ENCODE results near the gene UBR2. TPM values are rescaled to one million over a fixed set of nuclear protein-coding genes. Genes with fewer than 3 reads are reported as not detected.

The UBR2 gene
- total and polyA plus RNA-seq, 2 donors (not counting 3 experiments of a cell fraction or from before 2014, with no cell fraction given): 8.0 to 22.3 TPM

GRCh38 chr6:42724825-42725224 lies 161.0 kb downstream of the UBR2 start:
- Histone ChIP-seq H3K4me3 (replicated peaks in 1 of 3; ENCODE audit: insufficient read depth in 1 of 3, low read depth in 1 of 3, low read length in 3 of 3) (no peak overlapping the region), H3K9me3 (replicated peaks; ENCODE audit: control insufficient read depth, insufficient read depth, low read length) (no peaks in the 10 kb centered on the region), H3K9me1 (replicated peaks; ENCODE audit: control insufficient read depth, extremely low read depth, insufficient read depth, low read length) (no peaks in the 10 kb centered on the region), H3K27ac (ENCODE audit: insufficient read depth, low read depth, low read length) (no peak overlapping the region), H2AFZ (ENCODE audit: low read depth, low read length) (no peak overlapping the region), H3K4me1 (ENCODE audit: control insufficient read depth, extremely low read depth, insufficient read depth, low read length) (peaks cover 14% of the 10 kb centered on the region), H3K79me2 (ENCODE audit: control insufficient read depth, insufficient read depth, low read length) (no peaks in the 10 kb centered on the region), H3K9ac (replicated peaks; ENCODE audit: extremely low read depth, insufficient read depth, low read length) (no peak overlapping the region), H3K27me3 (ENCODE audit: control insufficient read depth in 2 of 2, insufficient read depth in 2 of 2, low read length in 2 of 2) (no peaks in the 10 kb centered on the region), H3K4me2 (ENCODE audit: insufficient read depth, low read length) (no peak overlapping the region), H3K36me3 (ENCODE audit: control insufficient read depth in 2 of 2, extremely low read depth in 1 of 2, insufficient read depth in 2 of 2, low read length in 2 of 2) (no peaks in the 10 kb centered on the region), H4K20me1 (replicated peaks; ENCODE audit: control insufficient read depth, extremely low read depth, insufficient read depth, low read length) (no peaks in the 10 kb centered on the region)
- intact Hi-C loops (cut with micrococcal nuclease) (loop anchor here (5.0 kb wide), 2 partner anchors 77 to 172 kb away; no protein-coding TSS in a partner anchor), dilution Hi-C loops (cut with MboI; ENCODE audit: extremely low pct_ligation_motif_present, low sequenced_read_pairs) (no loop called here)
- ChIA-PET CTCF (interaction anchor here (4.5 kb wide), 1 partner anchor 62 kb away, joined by 94 read pairs; no protein-coding TSS in a partner anchor), POLR2A (no interaction called here)
- no TSS peak for BruUV-seq (replicated peaks)
- DNase-seq (ENCODE audit: low read depth, low spot score): no peak
- TF ChIP-seq POLR2A (IDR thresholded peaks at IDR 0.05; ENCODE audit: low read depth, low read length): no peak
- TF ChIP-seq GATA2 (IDR thresholded peaks at IDR 0.05; ENCODE audit: insufficient read depth, insufficient read length, low read depth, low read length): no peak
- TF ChIP-seq JUN (IDR thresholded peaks at IDR 0.05; ENCODE audit: borderline replicate concordance, insufficient read depth, insufficient read length, low read depth): no peak
- no peak for TF ChIP-seq CTCF (IDR thresholded peaks at IDR 0.05; ENCODE audit: extremely low read depth in 1 of 2, insufficient read depth in 1 of 2, low read depth in 1 of 2, low read length in 2 of 2)
- no peak for TF ChIP-seq MYC (IDR thresholded peaks at IDR 0.05; ENCODE audit: low read depth, low read length)
- TF ChIP-seq MAX (IDR thresholded peaks at IDR 0.05; ENCODE audit: insufficient read depth, insufficient read length): no peak
- no peak for TF ChIP-seq FOS (IDR thresholded peaks at IDR 0.05; ENCODE audit: borderline replicate concordance, insufficient read depth, low read length)
- FAIRE-seq: no peak

All from endothelial cell of umbilical vein (primary cell).